Astrocyte (in vitro differentiated cells and primary cell): Measurements from ENCODE around the gene ZFYVE27.

ENCODE experiments used
- EZH2 ChIP-seq: IDR thresholded peaks from 2 replicates; pipeline ENCODE4 v1.6.1; 2012; ENCODE audit warnings: mild to moderate bottlenecking, low read length, inconsistent platforms; ENCODE audit not compliant: insufficient read depth
- TF ChIP-seq, protein P1 (sequence below): IDR thresholded peaks from 2 replicates; pipeline ENCODE4 v1.5.1; 2011; ENCODE audit warnings: low read depth, mild to moderate bottlenecking, inconsistent platforms, low read length, moderate library complexity; ENCODE audit not compliant: insufficient read depth

- TF ChIP-seq, protein P1, sequence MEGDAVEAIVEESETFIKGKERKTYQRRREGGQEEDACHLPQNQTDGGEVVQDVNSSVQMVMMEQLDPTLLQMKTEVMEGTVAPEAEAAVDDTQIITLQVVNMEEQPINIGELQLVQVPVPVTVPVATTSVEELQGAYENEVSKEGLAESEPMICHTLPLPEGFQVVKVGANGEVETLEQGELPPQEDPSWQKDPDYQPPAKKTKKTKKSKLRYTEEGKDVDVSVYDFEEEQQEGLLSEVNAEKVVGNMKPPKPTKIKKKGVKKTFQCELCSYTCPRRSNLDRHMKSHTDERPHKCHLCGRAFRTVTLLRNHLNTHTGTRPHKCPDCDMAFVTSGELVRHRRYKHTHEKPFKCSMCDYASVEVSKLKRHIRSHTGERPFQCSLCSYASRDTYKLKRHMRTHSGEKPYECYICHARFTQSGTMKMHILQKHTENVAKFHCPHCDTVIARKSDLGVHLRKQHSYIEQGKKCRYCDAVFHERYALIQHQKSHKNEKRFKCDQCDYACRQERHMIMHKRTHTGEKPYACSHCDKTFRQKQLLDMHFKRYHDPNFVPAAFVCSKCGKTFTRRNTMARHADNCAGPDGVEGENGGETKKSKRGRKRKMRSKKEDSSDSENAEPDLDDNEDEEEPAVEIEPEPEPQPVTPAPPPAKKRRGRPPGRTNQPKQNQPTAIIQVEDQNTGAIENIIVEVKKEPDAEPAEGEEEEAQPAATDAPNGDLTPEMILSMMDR: no peak
- no peak for TF ChIP-seq EZH2
Measured at GRCh38 chr10:97788552-97789442, 51.9 kb downstream of the ZFYVE27 start.
